ENCODE data around the gene PARL.
"Not testable (repeated sequence)": the region's sequence is repeated elsewhere in the genome, so short reads cannot be mapped to it uniquely, and the experiment has no call there.

The PARL gene

DNA sequence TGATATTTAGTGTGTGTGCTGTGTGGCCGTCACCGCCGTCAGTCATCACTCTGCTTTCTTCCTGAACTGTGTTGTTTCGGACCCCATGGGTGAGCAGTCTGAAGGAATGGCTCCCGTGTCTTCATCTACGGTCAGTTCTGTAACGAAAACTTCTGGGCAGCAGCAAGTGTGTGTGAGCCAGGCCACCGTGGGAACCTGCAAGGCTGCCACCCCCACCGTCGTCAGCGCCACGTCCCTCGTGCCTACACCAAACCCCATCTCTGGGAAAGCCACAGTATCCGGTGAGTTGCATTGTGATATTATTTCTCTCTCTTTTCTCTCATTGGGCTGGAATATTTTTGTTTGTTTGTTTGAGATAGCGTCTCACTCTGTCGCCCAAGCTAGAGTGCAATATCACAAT, 94.0 kb downstream of the PARL start:
- no peak overlapping the region for H3K4me3 ChIP-seq (ENCODE audit: low read depth, low read length)
- TF ChIP-seq, protein P1, sequence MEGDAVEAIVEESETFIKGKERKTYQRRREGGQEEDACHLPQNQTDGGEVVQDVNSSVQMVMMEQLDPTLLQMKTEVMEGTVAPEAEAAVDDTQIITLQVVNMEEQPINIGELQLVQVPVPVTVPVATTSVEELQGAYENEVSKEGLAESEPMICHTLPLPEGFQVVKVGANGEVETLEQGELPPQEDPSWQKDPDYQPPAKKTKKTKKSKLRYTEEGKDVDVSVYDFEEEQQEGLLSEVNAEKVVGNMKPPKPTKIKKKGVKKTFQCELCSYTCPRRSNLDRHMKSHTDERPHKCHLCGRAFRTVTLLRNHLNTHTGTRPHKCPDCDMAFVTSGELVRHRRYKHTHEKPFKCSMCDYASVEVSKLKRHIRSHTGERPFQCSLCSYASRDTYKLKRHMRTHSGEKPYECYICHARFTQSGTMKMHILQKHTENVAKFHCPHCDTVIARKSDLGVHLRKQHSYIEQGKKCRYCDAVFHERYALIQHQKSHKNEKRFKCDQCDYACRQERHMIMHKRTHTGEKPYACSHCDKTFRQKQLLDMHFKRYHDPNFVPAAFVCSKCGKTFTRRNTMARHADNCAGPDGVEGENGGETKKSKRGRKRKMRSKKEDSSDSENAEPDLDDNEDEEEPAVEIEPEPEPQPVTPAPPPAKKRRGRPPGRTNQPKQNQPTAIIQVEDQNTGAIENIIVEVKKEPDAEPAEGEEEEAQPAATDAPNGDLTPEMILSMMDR (IDR thresholded peaks at IDR 0.05; ENCODE audit: low read depth, low read length) = no peak

DNA sequence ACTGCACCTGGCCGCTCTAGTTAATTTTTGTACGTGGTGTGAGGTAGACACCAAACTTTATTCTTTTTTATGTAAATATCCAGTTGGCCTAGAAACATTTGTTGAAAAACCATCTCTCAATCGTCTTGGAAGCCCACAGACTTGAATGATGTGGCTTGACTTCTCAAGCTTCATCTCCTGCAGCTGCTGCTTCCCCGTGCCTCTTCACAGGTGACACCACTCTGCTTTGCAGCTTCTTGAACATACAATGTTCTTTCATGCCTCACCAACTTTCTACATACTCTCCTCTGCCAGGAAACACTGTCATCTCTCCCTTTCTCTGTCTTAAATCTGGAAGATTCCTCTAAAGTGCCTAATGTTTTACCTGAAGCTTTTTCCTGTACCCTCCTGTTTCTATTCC, 94.9 kb downstream of the PARL start:
- TF ChIP-seq, protein P1 (IDR thresholded peaks at IDR 0.05; ENCODE audit: low read depth, low read length) = no peak
- no peak overlapping the region for H3K4me3 ChIP-seq (ENCODE audit: low read depth, low read length)

DNA sequence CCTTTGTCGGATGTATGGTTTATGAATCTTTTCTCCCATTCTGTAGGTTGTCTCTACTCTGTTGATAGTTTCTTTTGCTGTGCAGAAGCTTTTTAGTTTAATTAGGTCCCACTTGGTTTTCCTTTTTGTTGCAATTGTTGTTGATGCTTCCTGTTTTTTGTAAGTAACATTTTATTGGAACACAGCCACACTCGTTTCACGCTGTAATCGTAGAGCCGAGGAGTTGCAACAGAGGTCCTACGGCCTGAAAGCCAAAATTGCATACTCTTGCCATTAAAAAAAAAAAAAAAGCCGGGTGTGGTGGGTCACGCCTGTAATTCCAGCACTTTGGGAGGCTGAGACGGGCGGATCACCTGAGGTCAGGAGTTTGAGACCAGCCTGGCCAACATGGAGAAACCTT, 100.2 kb downstream of the PARL start:
- not testable (repeated sequence) for H3K4me3 ChIP-seq (ENCODE audit: low read depth, low read length)

DNA sequence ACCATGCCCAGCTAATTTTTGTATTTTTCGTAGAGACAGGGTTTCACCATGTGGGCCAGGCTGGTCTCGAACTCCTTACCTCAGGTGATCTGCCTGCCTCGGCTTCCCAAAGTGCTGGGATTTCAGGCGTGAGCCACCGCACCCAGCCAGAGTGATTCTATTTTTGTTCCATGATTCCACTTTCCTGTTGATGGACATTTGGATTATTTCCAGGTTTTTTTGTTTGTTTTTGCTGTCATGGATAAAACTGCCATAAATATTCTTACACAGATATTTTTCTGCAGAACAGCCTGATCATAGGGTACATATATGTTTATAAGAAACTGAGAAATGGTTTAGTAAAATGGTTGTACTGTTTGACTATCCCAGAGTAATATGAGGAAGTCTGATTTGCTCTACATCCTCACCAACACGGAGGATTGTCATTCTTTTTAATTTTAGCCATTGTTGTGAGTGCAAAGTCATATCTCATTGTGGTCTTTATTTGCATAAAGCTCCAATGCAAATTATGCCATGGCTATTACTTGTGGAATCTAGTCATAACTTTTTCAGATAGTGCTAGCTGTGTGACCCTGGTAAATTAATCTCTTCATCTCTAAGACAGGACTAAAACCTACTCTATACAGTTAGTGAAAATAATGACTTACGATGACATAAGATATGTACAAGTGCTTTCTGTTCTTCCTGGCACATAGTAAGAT, 102.0 kb downstream of the PARL start:
- no peak overlapping the region for H3K4me3 ChIP-seq (ENCODE audit: low read depth, low read length)
- TF ChIP-seq, protein P1 (IDR thresholded peaks at IDR 0.05; ENCODE audit: low read depth, low read length) = no peak

DNA sequence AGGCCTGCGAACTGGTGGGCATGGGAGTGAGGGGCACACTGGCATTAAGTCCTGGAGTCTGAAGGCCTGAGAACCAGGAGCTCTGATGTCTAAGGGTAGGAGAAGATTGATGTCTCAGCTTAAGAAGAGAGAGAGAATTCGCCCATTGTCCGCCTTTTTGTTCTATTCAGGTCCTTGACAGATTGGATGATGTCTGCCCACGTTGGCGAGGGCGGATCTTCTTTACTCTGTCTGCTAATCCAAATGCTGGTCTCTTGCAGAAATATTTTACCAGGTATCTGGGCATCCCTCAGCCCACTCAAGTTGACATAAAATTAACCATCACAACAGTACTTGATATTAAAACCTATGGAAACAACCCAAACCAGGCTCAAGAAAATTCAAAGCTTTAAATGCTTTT, 103.4 kb downstream of the PARL start:
- TF ChIP-seq, protein P1 (IDR thresholded peaks at IDR 0.05; ENCODE audit: low read depth, low read length) = no peak
- H3K4me3 ChIP-seq (ENCODE audit: low read depth, low read length) = no peak overlapping the region

DNA sequence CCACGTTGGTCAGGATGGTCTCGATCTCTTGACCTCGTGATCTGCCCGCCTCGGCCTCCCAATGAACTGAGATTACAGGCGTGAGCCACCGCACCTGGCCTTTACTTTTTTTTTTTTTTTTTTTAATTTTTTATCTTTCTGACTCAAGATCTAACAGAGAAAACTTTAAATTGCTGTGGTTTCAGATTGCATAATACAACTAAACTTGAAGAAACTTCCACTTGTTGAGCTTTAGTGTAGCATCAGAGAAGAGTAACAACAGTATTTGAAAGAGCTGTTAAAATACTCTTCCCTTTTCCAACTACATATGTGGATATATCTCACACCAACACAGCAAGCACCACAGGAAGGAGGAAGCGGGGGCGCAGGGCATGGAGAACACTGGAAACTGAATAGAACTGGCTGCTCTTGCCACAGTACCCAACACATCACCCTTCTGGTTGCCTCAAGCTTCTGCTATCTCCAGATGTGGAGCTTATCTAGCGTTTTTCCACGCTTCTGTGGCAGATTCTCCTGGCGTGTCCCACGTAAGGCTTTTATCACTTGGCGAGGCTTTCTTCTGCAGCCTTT, 104.7 kb downstream of the PARL start:
- H3K4me3 ChIP-seq (ENCODE audit: low read depth, low read length) = no peak overlapping the region
- TF ChIP-seq, protein P1 (IDR thresholded peaks at IDR 0.05; ENCODE audit: low read depth, low read length) = no peak

Measured in WI38 (cell line).